Right renal cortex interstitium (tissue), 3 donors: Measurements from ENCODE around the gene TCHP. TPM values are rescaled to one million over a fixed set of nuclear protein-coding genes. Genes with fewer than 3 reads are reported as not detected.
A peak's percentile ranks its signal among the peaks of the same experiment; 100 is the strongest.
"Not testable (repeated sequence)": the region's sequence is repeated elsewhere in the genome, so short reads cannot be mapped to it uniquely, and the experiment has no call there.

ENCODE experiments used
- DNase-seq, 3 donors: peaks; one replicate each; pipeline ENCODE4 v3.0.0-alpha.2; 2013; ENCODE audit warnings: low read depth in 3 of 3, low spot score in 2 of 3
- polyA plus RNA-seq, 3 donors: library from polyadenylated mRNA; unstranded; fragments of 120-200 nt; gene quantifications; one replicate each; pipeline ENCODE4 v1.2.1, GENCODE V29; 2013; ENCODE audit not compliant: insufficient read length in 3 of 3

The TCHP gene
- 10 to 100 TPM; 21.7 to 22.1 (median 22.0) TPM for polyA plus RNA-seq

- peak; percentile 66 to 80 (median 79) for DNase-seq
Measured at GRCh38 chr12:109899783-109900751, at the start of gene TCHP. TSS of gene TCHP (plus strand) at chr12:109900274. CDS start at chr12:109903027, 2,753 bp downstream.

GRCh38 chr12:109850518-109850917, 49.6 kb upstream of the TCHP start:
- DNase-seq: not testable (repeated sequence)

- no peak for DNase-seq
Measured at GRCh38 chr12:109855377-109855776, 44.7 kb upstream of the TCHP start.

- DNase-seq: no peak
Measured at GRCh38 chr12:109857715-109858114, 42.4 kb upstream of the TCHP start.

GRCh38 chr12:109858764-109859163, 41.3 kb upstream of the TCHP start:
- no peak for DNase-seq

- DNase-seq: no peak
Measured at GRCh38 chr12:109860977-109861376, 39.1 kb upstream of the TCHP start.

- DNase-seq: no peak
Measured at GRCh38 chr12:109861689-109862314, 38.3 kb upstream of the TCHP start.

- DNase-seq: not testable (repeated sequence)
Measured at GRCh38 chr12:109862491-109862890, 37.6 kb upstream of the TCHP start.

GRCh38 chr12:109863847-109864712, 36.0 kb upstream of the TCHP start:
- DNase-seq: no peak

- DNase-seq: no peak
Measured at GRCh38 chr12:109864916-109865315, 35.2 kb upstream of the TCHP start.

GRCh38 chr12:109868182-109869051, 31.7 kb upstream of the TCHP start:
- DNase-seq: no peak

- DNase-seq: no peak
Measured at GRCh38 chr12:109870648-109871047, 29.4 kb upstream of the TCHP start.

GRCh38 chr12:109871668-109872314, 28.3 kb upstream of the TCHP start:
- DNase-seq: no peak

- DNase-seq: no peak
Measured at GRCh38 chr12:109873653-109874052, 26.4 kb upstream of the TCHP start.

GRCh38 chr12:109875572-109876131, 24.4 kb upstream of the TCHP start:
- DNase-seq: no peak

GRCh38 chr12:109876406-109876805, 23.7 kb upstream of the TCHP start:
- DNase-seq: no peak

GRCh38 chr12:109877504-109878246, 22.4 kb upstream of the TCHP start:
- DNase-seq: no peak

- no peak for DNase-seq
Measured at GRCh38 chr12:109878247-109878625, 21.8 kb upstream of the TCHP start.
